ENCODE measurements around the gene RCAN3. TPM values are rescaled to one million over a fixed set of nuclear protein-coding genes. Genes with fewer than 3 reads are reported as not detected.

RCAN3 gene
- total and polyA plus RNA-seq, 2 of the 13 experiments (the other 11 are each of a cell fraction or from before 2014, with no cell fraction given) = 12.2 to 13.3 TPM

DNA sequence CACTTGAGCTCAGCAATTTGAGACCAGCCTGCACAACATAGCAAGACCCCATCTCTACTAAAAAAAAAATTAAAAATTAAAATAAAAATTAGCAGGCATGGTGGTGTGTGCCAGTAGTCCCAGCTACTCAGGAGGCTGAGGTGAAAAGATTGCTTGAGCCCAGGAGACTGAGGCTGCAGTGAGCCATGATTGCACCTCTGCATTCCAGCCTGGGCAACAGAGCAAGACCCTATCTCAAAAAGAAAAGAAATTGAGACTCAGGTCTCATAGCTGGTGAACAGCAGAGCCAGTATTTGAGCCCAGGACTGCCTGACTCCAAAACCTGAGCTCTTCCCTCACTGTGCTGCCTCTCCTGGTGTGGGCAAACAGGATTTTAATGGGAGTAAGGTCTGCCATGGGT is 28.4 kb upstream of the RCAN3 start:
- DNase-seq (ENCODE audit: low spot score) = no peak
- H3K9me3 ChIP-seq (ENCODE audit: low read length) = no peaks in the 10 kb centered on the region
- no peak overlapping the region for H2AFZ ChIP-seq (ENCODE audit: low read length)
- TF ChIP-seq, protein P1, sequence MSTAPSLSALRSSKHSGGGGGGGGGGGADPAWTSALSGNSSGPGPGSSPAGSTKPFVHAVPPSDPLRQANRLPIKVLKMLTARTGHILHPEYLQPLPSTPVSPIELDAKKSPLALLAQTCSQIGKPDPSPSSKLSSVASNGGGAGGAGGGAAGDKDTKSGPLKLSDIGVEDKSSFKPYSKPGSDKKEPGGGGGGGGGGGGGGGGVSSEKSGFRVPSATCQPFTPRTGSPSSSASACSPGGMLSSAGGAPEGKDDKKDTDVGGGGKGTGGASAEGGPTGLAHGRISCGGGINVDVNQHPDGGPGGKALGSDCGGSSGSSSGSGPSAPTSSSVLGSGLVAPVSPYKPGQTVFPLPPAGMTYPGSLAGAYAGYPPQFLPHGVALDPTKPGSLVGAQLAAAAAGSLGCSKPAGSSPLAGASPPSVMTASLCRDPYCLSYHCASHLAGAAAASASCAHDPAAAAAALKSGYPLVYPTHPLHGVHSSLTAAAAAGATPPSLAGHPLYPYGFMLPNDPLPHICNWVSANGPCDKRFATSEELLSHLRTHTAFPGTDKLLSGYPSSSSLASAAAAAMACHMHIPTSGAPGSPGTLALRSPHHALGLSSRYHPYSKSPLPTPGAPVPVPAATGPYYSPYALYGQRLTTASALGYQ (CRISPR knock-in tag; IDR thresholded peaks at IDR 0.05) = no peak
- TF ChIP-seq ZNF121 (CRISPR knock-in tag; IDR thresholded peaks at IDR 0.05) = 0 out of 2 replicates have a peak, but pooled peaks have one; percentile 18
- H4K20me1 ChIP-seq (ENCODE audit: insufficient read depth, low read length) = no peaks in the 10 kb centered on the region
- H3K36me3 ChIP-seq (replicated peaks in 1 of 2; ENCODE audit: control insufficient read depth in 1 of 2, insufficient read depth in 2 of 2, low read length in 2 of 2) = no peaks in the 10 kb centered on the region
- no peaks in the 10 kb centered on the region for H3K79me2 ChIP-seq (ENCODE audit: insufficient read depth, low read length)
- POLR2A ChIA-PET = no interaction called here
- no peak overlapping the region for H3K9ac ChIP-seq (ENCODE audit: insufficient read depth, low read depth, low read length)
- H3K27ac ChIP-seq (ENCODE audit: extremely low read length, insufficient read depth, low read length) = no peak overlapping the region
- intact Hi-C loops (cut with micrococcal nuclease; ENCODE audit: unreplicated experiment) = no loop called here
- no peak for ATAC-seq
- FAIRE-seq = no peak
- H3K4me3 ChIP-seq (replicated peaks in 1 of 3; ENCODE audit: insufficient read depth in 1 of 3, low read depth in 2 of 3, low read length in 3 of 3) = no peak overlapping the region
- BruUV-seq (replicated peaks) = no TSS peak
- CTCF ChIA-PET (ENCODE audit: low intra/inter-chr PET ratio, low total read pairs) = no interaction called here
- no peak overlapping the region for H3K4me2 ChIP-seq (ENCODE audit: low read depth, low read length)
- no peaks in the 10 kb centered on the region for H3K27me3 ChIP-seq (ENCODE audit: control insufficient read depth in 1 of 2, insufficient read depth in 2 of 2, low read length in 2 of 2)
- in situ Hi-C loops (cut with HindIII; ENCODE audit: extremely low pct_ligation_motif_present, low pct_unique_long_range_greater_than_20kb) = no loop called here
- peaks cover 37% of the 10 kb centered on the region for H3K4me1 ChIP-seq (ENCODE audit: insufficient read depth, low read length)

DNA sequence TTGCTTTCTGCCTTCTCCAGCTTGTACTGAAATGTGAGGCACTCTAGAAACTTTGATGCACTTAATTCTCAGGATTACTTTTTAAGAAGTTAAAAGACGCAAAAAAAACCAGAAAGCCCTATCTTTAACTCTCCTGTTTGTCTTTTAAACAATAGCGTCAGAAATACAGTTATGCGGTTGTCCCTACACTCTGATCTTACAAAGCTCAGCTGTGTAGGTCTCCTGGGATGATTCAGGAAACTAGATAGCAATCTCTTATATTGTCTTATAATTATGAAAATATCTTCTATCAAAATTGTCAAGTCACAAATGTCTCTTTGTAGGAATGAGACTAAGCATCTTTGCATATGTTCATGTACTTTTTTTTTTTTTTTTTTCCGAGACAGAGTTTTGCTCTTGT is 26.9 kb upstream of the RCAN3 start:
- H3K9ac ChIP-seq (ENCODE audit: insufficient read depth, low read depth, low read length) = no peak overlapping the region
- H3K4me2 ChIP-seq (ENCODE audit: low read depth, low read length) = no peak overlapping the region
- no peak overlapping the region for H3K27ac ChIP-seq (ENCODE audit: extremely low read length, insufficient read depth, low read length)
- ATAC-seq (no peak), FAIRE-seq (no peak), DNase-seq (ENCODE audit: low spot score) (no peak)
- no peaks in the 10 kb centered on the region for H3K36me3 ChIP-seq (replicated peaks in 1 of 2; ENCODE audit: control insufficient read depth in 1 of 2, insufficient read depth in 2 of 2, low read length in 2 of 2)
- intact Hi-C loops (cut with micrococcal nuclease; ENCODE audit: unreplicated experiment) = no loop called here
- TF ChIP-seq SNAI1 (CRISPR knock-in tag; IDR thresholded peaks at IDR 0.05; ENCODE audit: borderline replicate concordance) (no peak), ZNF235 (CRISPR knock-in tag; IDR thresholded peaks at IDR 0.05; ENCODE audit: borderline replicate concordance) (no peak), ZNF230 (CRISPR knock-in tag; IDR thresholded peaks at IDR 0.05) (no peak), AHR (CRISPR knock-in tag; IDR thresholded peaks at IDR 0.05) (no peak), HNRNPH1 (optimal IDR thresholded peaks at IDR 0.05; ENCODE audit: low read depth, low read length) (no peak), ZNF558 (CRISPR knock-in tag; IDR thresholded peaks at IDR 0.05; ENCODE audit: borderline replicate concordance) (no peak), POGZ (CRISPR knock-in tag; IDR thresholded peaks at IDR 0.05) (no peak), CREM (IDR thresholded peaks at IDR 0.05) (no peak), CREM (CRISPR knock-in tag; IDR thresholded peaks at IDR 0.05) (no peak), ESRRA (CRISPR knock-in tag; IDR thresholded peaks at IDR 0.05; ENCODE audit: low read depth) (no peak)
- TF ChIP-seq, protein P2, sequence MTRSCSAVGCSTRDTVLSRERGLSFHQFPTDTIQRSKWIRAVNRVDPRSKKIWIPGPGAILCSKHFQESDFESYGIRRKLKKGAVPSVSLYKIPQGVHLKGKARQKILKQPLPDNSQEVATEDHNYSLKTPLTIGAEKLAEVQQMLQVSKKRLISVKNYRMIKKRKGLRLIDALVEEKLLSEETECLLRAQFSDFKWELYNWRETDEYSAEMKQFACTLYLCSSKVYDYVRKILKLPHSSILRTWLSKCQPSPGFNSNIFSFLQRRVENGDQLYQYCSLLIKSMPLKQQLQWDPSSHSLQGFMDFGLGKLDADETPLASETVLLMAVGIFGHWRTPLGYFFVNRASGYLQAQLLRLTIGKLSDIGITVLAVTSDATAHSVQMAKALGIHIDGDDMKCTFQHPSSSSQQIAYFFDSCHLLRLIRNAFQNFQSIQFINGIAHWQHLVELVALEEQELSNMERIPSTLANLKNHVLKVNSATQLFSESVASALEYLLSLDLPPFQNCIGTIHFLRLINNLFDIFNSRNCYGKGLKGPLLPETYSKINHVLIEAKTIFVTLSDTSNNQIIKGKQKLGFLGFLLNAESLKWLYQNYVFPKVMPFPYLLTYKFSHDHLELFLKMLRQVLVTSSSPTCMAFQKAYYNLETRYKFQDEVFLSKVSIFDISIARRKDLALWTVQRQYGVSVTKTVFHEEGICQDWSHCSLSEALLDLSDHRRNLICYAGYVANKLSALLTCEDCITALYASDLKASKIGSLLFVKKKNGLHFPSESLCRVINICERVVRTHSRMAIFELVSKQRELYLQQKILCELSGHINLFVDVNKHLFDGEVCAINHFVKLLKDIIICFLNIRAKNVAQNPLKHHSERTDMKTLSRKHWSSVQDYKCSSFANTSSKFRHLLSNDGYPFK (CRISPR knock-in tag; IDR thresholded peaks at IDR 0.05; ENCODE audit: borderline replicate concordance) = no peak
- H4K20me1 ChIP-seq (ENCODE audit: insufficient read depth, low read length) = no peaks in the 10 kb centered on the region
- peaks cover 37% of the 10 kb centered on the region for H3K4me1 ChIP-seq (ENCODE audit: insufficient read depth, low read length)
- BruUV-seq (replicated peaks) = no TSS peak
- no peaks in the 10 kb centered on the region for H3K27me3 ChIP-seq (ENCODE audit: control insufficient read depth in 1 of 2, insufficient read depth in 2 of 2, low read length in 2 of 2)
- no peak overlapping the region for H3K4me3 ChIP-seq (replicated peaks in 1 of 3; ENCODE audit: insufficient read depth in 1 of 3, low read depth in 2 of 3, low read length in 3 of 3)
- H3K79me2 ChIP-seq (ENCODE audit: insufficient read depth, low read length) = no peaks in the 10 kb centered on the region
- CTCF ChIA-PET (ENCODE audit: low intra/inter-chr PET ratio, low total read pairs) = no interaction called here
- WGBS (ENCODE audit: low lambda C conversion rate) = 39% methylated on average over 4 of the region's 4 CpGs
- in situ Hi-C loops (cut with HindIII; ENCODE audit: extremely low pct_ligation_motif_present, low pct_unique_long_range_greater_than_20kb) = no loop called here
- POLR2A ChIA-PET = no interaction called here
- no peaks in the 10 kb centered on the region for H3K9me3 ChIP-seq (ENCODE audit: low read length)
- no peak overlapping the region for H2AFZ ChIP-seq (ENCODE audit: low read length)

All from HepG2 (cell line).